SU-DHL-6 (cell line): Measurements from ENCODE around the gene DDAH2.

Experiments
- H2AFZ ChIP-seq: fragments of 200-600 bp; sonication (generic); 2 replicates; pipeline ENCODE4 v1.6.1; 2014; ENCODE audit warnings: low read depth, mild to moderate bottlenecking, moderate library complexity, mixed read lengths, antibody characterized with exemption, low read length; ENCODE audit not compliant: severe bottlenecking
- H3F3A ChIP-seq: fragments of 200-600 bp; shearing (Covaris generic); 2 replicates; pipeline ENCODE4 v1.6.0; 2016; ENCODE audit warnings: antibody characterized with exemption, mild to moderate bottlenecking; ENCODE audit not compliant: insufficient read depth
- H3K27ac ChIP-seq: fragments of 200-600 bp; sonication (generic); 2 replicates; pipeline ENCODE4 v1.5.1; 2016; ENCODE audit warnings: low read depth, mild to moderate bottlenecking, low read length, moderate library complexity, mixed read lengths
- H3K27me3 ChIP-seq: fragments of 200-600 bp; sonication (generic), shearing (Covaris generic); 2 replicates; pipeline ENCODE4 v1.6.0; 2014; ENCODE audit warnings: mild to moderate bottlenecking, low read length
- H3K36me3 ChIP-seq: fragments of 200-600 bp; sonication (generic); 2 replicates; pipeline ENCODE4 v1.6.1; 2014; ENCODE audit warnings: mild to moderate bottlenecking, low read length, mixed read lengths
- H3K4me2 ChIP-seq: fragments of 300-600, 200-600 bp; shearing (Covaris generic), sonication (generic); 2 replicates; pipeline ENCODE4 v1.6.0; 2014; ENCODE audit warnings: low read length, low read depth, mild to moderate bottlenecking; ENCODE audit not compliant: poor library complexity, severe bottlenecking
- H3K4me3 ChIP-seq: fragments of 200-600 bp; sonication (generic); 2 replicates; pipeline ENCODE4 v1.5.1; 2014; ENCODE audit warnings: antibody characterized with exemption, low read length, mild to moderate bottlenecking, mixed read lengths; ENCODE audit not compliant: insufficient read depth, poor library complexity, severe bottlenecking
- H3K79me2 ChIP-seq: fragments of 200-600 bp; sonication (generic); 2 replicates; pipeline ENCODE4 v1.6.1; 2014; ENCODE audit warnings: mild to moderate bottlenecking, low read length, moderate library complexity; ENCODE audit not compliant: insufficient read depth
- H3K9ac ChIP-seq: fragments of 200-600 bp; sonication (generic); 2 replicates; pipeline ENCODE4 v1.7.0; 2014; ENCODE audit warnings: mild to moderate bottlenecking, low read length
- H3K9me2 ChIP-seq: fragments of 200-600 bp; sonication (generic); replicated peaks from 2 replicates; pipeline ENCODE4 v1.6.1; 2014; ENCODE audit warnings: low read length; ENCODE audit not compliant: insufficient read depth
- H3K9me3 ChIP-seq: fragments of 200-600 bp; sonication (generic); 2 replicates; pipeline ENCODE4 v1.6.1; 2014; ENCODE audit warnings: low read length, mixed read lengths; ENCODE audit not compliant: insufficient read depth
- H4K20me1 ChIP-seq: fragments of 200-600 bp; sonication (generic); 2 replicates; pipeline ENCODE4 v1.6.1; 2014; ENCODE audit warnings: low read depth, mild to moderate bottlenecking, antibody characterized with exemption, low read length, moderate library complexity, mixed read lengths
- CTCF ChIP-seq: fragments of 200-600 bp; sonication (generic); IDR thresholded peaks from one replicate; pipeline ENCODE4 v1.5.1; 2017; ENCODE audit warnings: antibody characterized with exemption, mild to moderate bottlenecking, low read length, moderate library complexity; ENCODE audit not compliant: insufficient read depth, poor library complexity, severe bottlenecking
- EZH2phosphoT487 ChIP-seq: fragments of 200-600 bp; sonication (generic), shearing (Covaris generic); conservative IDR thresholded peaks from 2 replicates; pipeline ENCODE4 v1.6.1; 2018; ENCODE audit warnings: mild to moderate bottlenecking, antibody characterized with exemption, low read length, moderate library complexity, mixed read lengths

Gene DDAH2

GRCh38 chr6:31691078-31691463 is 38.0 kb downstream of the DDAH2 start:
- Histone ChIP-seq H3K27me3 (no peaks in the 10 kb centered on the region), H2AFZ (no peak overlapping the region), H3K9ac (no peak overlapping the region), H3F3A (no peaks in the 10 kb centered on the region), H3K79me2 (no peaks in the 10 kb centered on the region), H3K4me3 (no peak overlapping the region), H3K9me2 (no peaks in the 10 kb centered on the region), H4K20me1 (no peaks in the 10 kb centered on the region), H3K27ac (no peak overlapping the region), H3K36me3 (peaks cover 5% of the 10 kb centered on the region; the same call in 1 of the 2 replicates), H3K9me3 (no peaks in the 10 kb centered on the region), H3K4me2 (no peak overlapping the region)
- TF ChIP-seq EZH2phosphoT487: no peak
- TF ChIP-seq CTCF: no peak

GRCh38 chr6:31690231-31691077 is 38.6 kb downstream of the DDAH2 start:
- no peak for TF ChIP-seq EZH2phosphoT487
- TF ChIP-seq CTCF: no peak
- Histone ChIP-seq H3K79me2 (no peaks in the 10 kb centered on the region), H3F3A (no peaks in the 10 kb centered on the region), H3K4me3 (no peak overlapping the region), H3K9me3 (no peaks in the 10 kb centered on the region), H3K36me3 (peaks cover 5% of the 10 kb centered on the region; the same call in 1 of the 2 replicates), H2AFZ (no peak overlapping the region), H3K27ac (no peak overlapping the region), H3K4me2 (no peak overlapping the region), H3K27me3 (no peaks in the 10 kb centered on the region), H3K9ac (no peak overlapping the region), H3K9me2 (no peaks in the 10 kb centered on the region), H4K20me1 (no peaks in the 10 kb centered on the region)

- Histone ChIP-seq H3K9me3 (no peaks in the 10 kb centered on the region), H3F3A (no peaks in the 10 kb centered on the region), H4K20me1 (no peaks in the 10 kb centered on the region), H3K27ac (no peak overlapping the region), H3K9me2 (no peaks in the 10 kb centered on the region), H3K79me2 (no peaks in the 10 kb centered on the region), H3K4me2 (no peak overlapping the region), H3K9ac (no peak overlapping the region), H3K4me3 (no peak overlapping the region), H3K36me3 (no peaks in the 10 kb centered on the region), H2AFZ (no peak overlapping the region), H3K27me3 (no peaks in the 10 kb centered on the region)
- TF ChIP-seq CTCF (peak; percentile 71), EZH2phosphoT487 (no peak)
Observed at GRCh38 chr6:31689249-31690110, 39.6 kb downstream of the DDAH2 start.
